SK-N-SH (cell line): ENCODE data around the gene LRIT2. TPM values are rescaled to one million over a fixed set of nuclear protein-coding genes. Genes with fewer than 3 reads are reported as not detected.

ENCODE experiments used
- CTCF ChIA-PET: fragments of 300-600, 350-600 bp; formaldehyde crosslinking; extraction: SDS; loops from one replicate; lab custom pipeline; 2021; lab: Yijun Ruan, JAX
- POLR2A ChIA-PET: fragments of 350-600 bp; sonication (Branson Sonifier 250); formaldehyde crosslinking; extraction: SDS; loops from one replicate; lab custom pipeline; 2020; ENCODE audit warnings: antibody characterized with exemption, inconsistent platforms; lab: Yijun Ruan, JAX
- DNase-seq: peaks from one replicate; pipeline ENCODE4 v3.0.0; 2012
- H2AFZ ChIP-seq: fragments of 200-600 bp; sonication (generic); 2 replicates; pipeline ENCODE4 v1.8.1; 2016; ENCODE audit warnings: antibody characterized with exemption, mild to moderate bottlenecking, low read depth
- H3F3A ChIP-seq: fragments of 200-600 bp; sonication (generic); replicated peaks from 2 replicates; pipeline ENCODE3; 2016; ENCODE audit warnings: antibody characterized with exemption, mild to moderate bottlenecking; ENCODE audit not compliant: insufficient read depth
- H3K27ac ChIP-seq, 2 experiments: fragments of 200-500 bp in 1 of 2; fragments of 200-600 bp in 1 of 2; sonication (Bioruptor generic) in 1 of 2; sonication (generic), shearing (Covaris generic) in 1 of 2; 2 replicates each; pipeline versions ENCODE4 v1.5.1 to v1.6.1; 2014 to 2016; ENCODE audit warnings: low read depth in 2 of 2, inconsistent platforms in 1 of 2, low read length in 1 of 2, mild to moderate bottlenecking in 1 of 2, mixed read lengths in 1 of 2
- H3K27me3 ChIP-seq: fragments of 200-600 bp; sonication (generic), shearing (Covaris generic); 2 replicates; pipeline ENCODE4 v1.6.1; 2016; ENCODE audit warnings: mixed run types; ENCODE audit not compliant: insufficient read depth
- H3K36me3 ChIP-seq, 2 experiments: fragments of 200-500 bp in 1 of 2; fragments of 200-600 bp in 1 of 2; sonication (Bioruptor generic) in 1 of 2; sonication (generic) in 1 of 2; replicated peaks in 1 of 2; 2 replicates each; pipeline versions ENCODE3 to v1.5.1; 2014 to 2016; ENCODE audit warnings: low read length in 1 of 2, mild to moderate bottlenecking in 1 of 2; ENCODE audit not compliant: insufficient read depth in 2 of 2, control insufficient read depth in 1 of 2
- H3K4me1 ChIP-seq, 2 experiments: fragments of 200-500 bp in 1 of 2; fragments of 200-600 bp in 1 of 2; sonication (Bioruptor generic) in 1 of 2; sonication (generic), shearing (Covaris generic) in 1 of 2; 2 replicates each; pipeline versions ENCODE4 v1.5.1 to v1.6.1; 2014 to 2016; ENCODE audit warnings: low read depth in 1 of 2, low read length in 1 of 2, mixed run types in 1 of 2; ENCODE audit not compliant: insufficient read depth in 2 of 2, control insufficient read depth in 1 of 2
- H3K4me2 ChIP-seq: fragments of 200-600 bp; sonication (generic), shearing (Covaris generic); 2 replicates; pipeline ENCODE4 v1.6.1; 2017; ENCODE audit warnings: mixed run types
- H3K4me3 ChIP-seq, 2 experiments: fragments of 200-500 bp in 1 of 2; fragments of 200-600 bp in 1 of 2; sonication (Bioruptor generic) in 1 of 2; sonication (generic), shearing (Covaris generic) in 1 of 2; 2 replicates each; pipeline versions ENCODE4 v1.5.1 to v1.8.1; 2014 to 2016; ENCODE audit warnings: low read depth in 2 of 2, inconsistent platforms in 1 of 2, low read length in 1 of 2, mild to moderate bottlenecking in 1 of 2, mixed read lengths in 1 of 2, moderate library complexity in 1 of 2
- H3K79me2 ChIP-seq: fragments of 200-600 bp; sonication (generic); 2 replicates; pipeline ENCODE4 v1.8.1; 2017; ENCODE audit warnings: mild to moderate bottlenecking; ENCODE audit not compliant: insufficient read depth
- H3K9ac ChIP-seq: fragments of 200-600 bp; sonication (generic); 2 replicates; pipeline ENCODE4 v1.6.1; 2017; ENCODE audit warnings: mixed run types
- H3K9me2 ChIP-seq: fragments of 200-600 bp; sonication (generic); 2 replicates; pipeline ENCODE4 v1.6.1; 2017; ENCODE audit warnings: mixed run types
- H3K9me3 ChIP-seq: fragments of 200-600 bp; sonication (generic); 2 replicates; pipeline ENCODE4 v1.6.1; 2017; ENCODE audit warnings: mixed run types, mild to moderate bottlenecking, moderate library complexity
- H4K20me1 ChIP-seq: fragments of 200-600 bp; sonication (generic); 2 replicates; pipeline ENCODE4 v1.6.1; 2017; ENCODE audit warnings: mild to moderate bottlenecking, mixed run types; ENCODE audit not compliant: insufficient read depth
- EP300 ChIP-seq, 2 experiments: IDR thresholded peaks; 2 replicates each; pipeline versions ENCODE4 v1.4.0 to v1.6.1; 2012; ENCODE audit warnings: borderline replicate concordance in 1 of 2, low read depth in 1 of 2, low read length in 1 of 2
- EZH2phosphoT487 ChIP-seq: fragments of 200-600 bp; sonication (generic); IDR thresholded peaks from 2 replicates; pipeline ENCODE4 v1.6.1; 2017; ENCODE audit warnings: low read depth, mixed run types, mild to moderate bottlenecking, antibody characterized with exemption, moderate library complexity, borderline replicate concordance
- GABPA ChIP-seq: IDR thresholded peaks from 2 replicates; pipeline ENCODE4 v1.4.0; 2012; ENCODE audit warnings: low read depth, mild to moderate bottlenecking
- GATA2 ChIP-seq: sonication (generic); formaldehyde crosslinking; IDR thresholded peaks from 2 replicates; pipeline ENCODE4 v1.5.0; 2020; ENCODE audit warnings: mild to moderate bottlenecking, missing genetic modification reagents
- IRF3 ChIP-seq: fragments of 150-350 bp; IDR thresholded peaks from 2 replicates; pipeline ENCODE4 v1.6.1; 2016; ENCODE audit warnings: mild to moderate bottlenecking, low read depth, low read length
- NFIC ChIP-seq: IDR thresholded peaks from 2 replicates; pipeline ENCODE4 v1.4.0; 2012; ENCODE audit warnings: borderline replicate concordance
- NRF1 ChIP-seq: IDR thresholded peaks from 2 replicates; pipeline ENCODE4 v1.6.1; 2012; ENCODE audit warnings: low read depth, mild to moderate bottlenecking, low read length
- RCOR1 ChIP-seq: fragments of 150-350 bp; IDR thresholded peaks from 2 replicates; pipeline ENCODE4 v1.6.1; 2017; ENCODE audit warnings: antibody characterized with exemption, low read length
- REST ChIP-seq: IDR thresholded peaks from 2 replicates; pipeline ENCODE4 v1.6.1; 2012; ENCODE audit warnings: mild to moderate bottlenecking, low read depth, low read length, moderate library complexity
- RFX5 ChIP-seq: IDR thresholded peaks from 2 replicates; pipeline ENCODE4 v1.6.1; 2012; ENCODE audit warnings: mild to moderate bottlenecking, improper control_type of control experiment, low read length
- TEAD4 ChIP-seq: IDR thresholded peaks from 2 replicates; pipeline ENCODE4 v1.4.0; 2012; ENCODE audit warnings: mild to moderate bottlenecking, borderline replicate concordance; ENCODE audit not compliant: insufficient read depth
- WGBS: methylation state at CpG from one replicate; pipeline ENCODE4 v1.1.6; 2017; ENCODE audit warnings: low lambda C conversion rate; 5-methylcytosine and 5-hydroxymethylcytosine counted together
- polyA plus RNA-seq, 3 experiments: library from polyadenylated mRNA; depleted of rRNA; stranded (reverse); fragments of >200 nt; gene quantifications; 2 replicates each; pipeline ENCODE4 v1.2.3, GENCODE V29; 2012
- TF ChIP-seq, protein P1 (sequence below): IDR thresholded peaks from 2 replicates; pipeline ENCODE4 v1.4.0; 2012; ENCODE audit warnings: low read depth, borderline replicate concordance
- TF ChIP-seq, protein P2 (sequence below): IDR thresholded peaks from 2 replicates; pipeline ENCODE4 v1.4.0; 2012; ENCODE audit warnings: low read depth, borderline replicate concordance

LRIT2 gene
- polyA plus RNA-seq, 1 of the 3 experiments (the other 2 are of a cell fraction), result not detected

- no peak for TF ChIP-seq REST
These were observed 51.8 kb downstream of the LRIT2 start, which contains the start of gene GPR15LG (continued) for GRCh38 chr10:84173501-84173929.

DNA sequence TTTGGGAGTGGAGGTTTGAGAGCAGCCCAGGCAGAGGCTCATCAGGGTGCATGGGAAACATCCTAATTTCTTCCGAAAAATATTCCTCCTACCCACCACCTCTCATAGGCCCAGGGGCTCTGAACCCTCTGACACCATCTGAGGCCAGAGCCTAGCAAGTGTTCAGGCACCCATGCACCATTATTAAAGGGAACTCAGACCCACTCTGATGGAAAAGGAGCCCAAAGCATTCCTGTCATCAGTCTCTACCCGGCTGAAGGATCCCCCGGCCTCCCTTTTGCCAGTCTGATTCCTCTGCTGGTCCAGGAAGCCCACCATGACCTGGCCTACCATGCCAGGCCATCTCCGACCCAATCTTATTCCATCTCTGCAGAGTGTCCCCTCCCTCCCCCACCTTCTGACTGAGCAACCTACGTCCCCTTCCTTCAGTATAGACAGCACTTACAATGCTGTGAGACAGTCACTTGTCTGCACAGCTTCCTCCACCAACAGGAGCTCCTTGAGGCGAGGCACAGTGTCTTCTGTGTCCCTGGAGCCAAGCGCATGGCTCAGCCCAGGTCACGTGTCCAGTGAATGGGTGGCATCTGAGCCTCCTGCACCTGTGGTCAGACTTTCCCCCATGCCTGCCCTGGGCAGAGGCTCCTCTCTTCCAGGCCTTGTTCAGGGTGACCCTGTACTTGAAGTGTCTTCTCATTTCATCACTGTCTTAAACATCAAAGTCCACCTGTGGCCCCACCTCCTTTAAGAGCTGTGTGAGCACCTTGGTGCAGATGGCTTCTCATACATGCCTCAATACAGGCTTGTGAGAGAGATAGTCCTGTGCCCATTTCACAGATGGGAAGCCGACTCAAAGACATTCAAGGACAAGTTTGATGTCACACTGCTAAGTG is 52.6 kb downstream of the LRIT2 start:
- H3F3A ChIP-seq, result no peaks in the 10 kb centered on the region
- H3K27me3 ChIP-seq, result no peaks in the 10 kb centered on the region
- no peaks in the 10 kb centered on the region for H3K79me2 ChIP-seq
- ChIA-PET POLR2A (no interaction called here), CTCF (interaction anchor here (2.0 kb wide), 1 partner anchor 25 kb away, joined by 6 read pairs; no protein-coding TSS in a partner anchor)
- H3K9me3 ChIP-seq, result no peaks in the 10 kb centered on the region
- H3K36me3 ChIP-seq, result no peaks in the 10 kb centered on the region
- no peaks in the 10 kb centered on the region for H3K9me2 ChIP-seq
- 44% methylated on average over 9 of the region's 9 CpGs for WGBS
- H2AFZ ChIP-seq, result no peak overlapping the region
- DNase-seq, result no peak
- H3K9ac ChIP-seq, result no peak overlapping the region
- no peaks in the 10 kb centered on the region for H3K4me1 ChIP-seq
- no peak overlapping the region for H3K27ac ChIP-seq
- no peak overlapping the region for H3K4me3 ChIP-seq
- no peak overlapping the region for H3K4me2 ChIP-seq
- TF ChIP-seq REST (no peak), TEAD4 (no peak), NRF1 (no peak), RCOR1 (no peak), EZH2phosphoT487 (no peak), RFX5 (no peak), IRF3 (no peak), EP300 (IDR thresholded peaks at IDR 0.05; ENCODE audit: borderline replicate concordance in 1 of 2, low read depth in 1 of 2, low read length in 1 of 2) (no peak), GABPA (no peak), NFIC (no peak), GATA2 (CRISPR knock-in tag) (no peak)
- TF ChIP-seq, protein P1, sequence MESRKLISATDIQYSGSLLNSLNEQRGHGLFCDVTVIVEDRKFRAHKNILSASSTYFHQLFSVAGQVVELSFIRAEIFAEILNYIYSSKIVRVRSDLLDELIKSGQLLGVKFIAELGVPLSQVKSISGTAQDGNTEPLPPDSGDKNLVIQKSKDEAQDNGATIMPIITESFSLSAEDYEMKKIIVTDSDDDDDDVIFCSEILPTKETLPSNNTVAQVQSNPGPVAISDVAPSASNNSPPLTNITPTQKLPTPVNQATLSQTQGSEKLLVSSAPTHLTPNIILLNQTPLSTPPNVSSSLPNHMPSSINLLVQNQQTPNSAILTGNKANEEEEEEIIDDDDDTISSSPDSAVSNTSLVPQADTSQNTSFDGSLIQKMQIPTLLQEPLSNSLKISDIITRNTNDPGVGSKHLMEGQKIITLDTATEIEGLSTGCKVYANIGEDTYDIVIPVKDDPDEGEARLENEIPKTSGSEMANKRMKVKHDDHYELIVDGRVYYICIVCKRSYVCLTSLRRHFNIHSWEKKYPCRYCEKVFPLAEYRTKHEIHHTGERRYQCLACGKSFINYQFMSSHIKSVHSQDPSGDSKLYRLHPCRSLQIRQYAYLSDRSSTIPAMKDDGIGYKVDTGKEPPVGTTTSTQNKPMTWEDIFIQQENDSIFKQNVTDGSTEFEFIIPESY, result no peak
- TF ChIP-seq, protein P2, sequence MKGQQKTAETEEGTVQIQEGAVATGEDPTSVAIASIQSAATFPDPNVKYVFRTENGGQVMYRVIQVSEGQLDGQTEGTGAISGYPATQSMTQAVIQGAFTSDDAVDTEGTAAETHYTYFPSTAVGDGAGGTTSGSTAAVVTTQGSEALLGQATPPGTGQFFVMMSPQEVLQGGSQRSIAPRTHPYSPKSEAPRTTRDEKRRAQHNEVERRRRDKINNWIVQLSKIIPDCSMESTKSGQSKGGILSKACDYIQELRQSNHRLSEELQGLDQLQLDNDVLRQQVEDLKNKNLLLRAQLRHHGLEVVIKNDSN, result no peak
- H4K20me1 ChIP-seq, result no peaks in the 10 kb centered on the region
